ENCODE results near the gene ZNF765. TPM values are rescaled to one million over a fixed set of nuclear protein-coding genes. Genes with fewer than 3 reads are reported as not detected.

ZNF765 gene
- total and polyA plus RNA-seq, 2 donors (not counting 3 experiments of a cell fraction or from before 2014, with no cell fraction given) = 2.5 to 7.7 TPM

- no peak overlapping the region for H3K4me2 ChIP-seq (ENCODE audit: insufficient read depth, low read length)
- CTCF ChIA-PET = interaction anchor here (1.6 kb wide), 1 partner anchor 195 kb away, joined by 3 read pairs; no protein-coding TSS in a partner anchor
Measured at GRCh38 chr19:53389571-53389970, 5.4 kb upstream of the ZNF765 start.

More at GRCh38 chr19:53389571-53389970, 5.4 kb upstream of the ZNF765 start:
- Histone ChIP-seq H3K27ac (ENCODE audit: insufficient read depth, low read depth, low read length) (no peak overlapping the region), H3K9me1 (replicated peaks; ENCODE audit: control insufficient read depth, extremely low read depth, insufficient read depth, low read length) (no peaks in the 10 kb centered on the region), H2AFZ (ENCODE audit: low read depth, low read length) (no peak overlapping the region), H4K20me1 (replicated peaks; ENCODE audit: control insufficient read depth, extremely low read depth, insufficient read depth, low read length) (no peaks in the 10 kb centered on the region), H3K9me3 (replicated peaks; ENCODE audit: control insufficient read depth, insufficient read depth, low read length) (no peaks in the 10 kb centered on the region), H3K9ac (replicated peaks; ENCODE audit: extremely low read depth, insufficient read depth, low read length) (no peak overlapping the region), H3K4me1 (ENCODE audit: control insufficient read depth, extremely low read depth, insufficient read depth, low read length) (peaks cover 4% of the 10 kb centered on the region), H3K36me3 (ENCODE audit: control insufficient read depth in 2 of 2, extremely low read depth in 1 of 2, insufficient read depth in 2 of 2, low read length in 2 of 2) (no peaks in the 10 kb centered on the region), H3K4me3 (replicated peaks in 1 of 3; ENCODE audit: insufficient read depth in 1 of 3, low read depth in 1 of 3, low read length in 3 of 3) (no peak overlapping the region), H3K27me3 (ENCODE audit: control insufficient read depth in 2 of 2, insufficient read depth in 2 of 2, low read length in 2 of 2) (no peaks in the 10 kb centered on the region), H3K79me2 (ENCODE audit: control insufficient read depth, insufficient read depth, low read length) (no peaks in the 10 kb centered on the region)
- no peak for FAIRE-seq
- intact Hi-C loops (cut with micrococcal nuclease) = no loop called here
- dilution Hi-C loops (cut with MboI; ENCODE audit: extremely low pct_ligation_motif_present, low sequenced_read_pairs) = no loop called here
- BruUV-seq (replicated peaks) = no TSS peak
- POLR2A ChIA-PET = no interaction called here
- TF ChIP-seq POLR2A (IDR thresholded peaks at IDR 0.05; ENCODE audit: low read depth, low read length) = no peak
- no peak for TF ChIP-seq GATA2 (IDR thresholded peaks at IDR 0.05; ENCODE audit: insufficient read depth, insufficient read length, low read depth, low read length)
- no peak for TF ChIP-seq JUN (IDR thresholded peaks at IDR 0.05; ENCODE audit: borderline replicate concordance, insufficient read depth, insufficient read length, low read depth)
- TF ChIP-seq MYC (IDR thresholded peaks at IDR 0.05; ENCODE audit: low read depth, low read length) = no peak
- no peak for TF ChIP-seq MAX (IDR thresholded peaks at IDR 0.05; ENCODE audit: insufficient read depth, insufficient read length)
- TF ChIP-seq POLR2AphosphoS5 (IDR thresholded peaks at IDR 0.05; ENCODE audit: insufficient read depth, low read depth, low read length) = no peak
- TF ChIP-seq CTCF (IDR thresholded peaks at IDR 0.05; ENCODE audit: extremely low read depth in 1 of 2, insufficient read depth in 1 of 2, low read depth in 1 of 2, low read length in 2 of 2) = no peak
- TF ChIP-seq EZH2 (IDR thresholded peaks at IDR 0.05; ENCODE audit: borderline replicate concordance, low read depth, low read length, severe bottlenecking) = no peak
- TF ChIP-seq FOS (IDR thresholded peaks at IDR 0.05; ENCODE audit: borderline replicate concordance, insufficient read depth, low read length) = no peak
- no peak for DNase-seq (ENCODE audit: low read depth, low spot score)
